K562 (cell line): ENCODE measurements around the gene EDEM2. TPM values are rescaled to one million over a fixed set of nuclear protein-coding genes. Genes with fewer than 3 reads are reported as not detected.

Source experiments
- ASH1L ChIP-seq: fragments of 450-650 bp; IDR thresholded peaks from 2 replicates; pipeline ENCODE4 v1.6.1; 2018; ENCODE audit warnings: borderline replicate concordance, mild to moderate bottlenecking, low read depth; ENCODE audit not compliant: partially characterized antibody
- BHLHE40 ChIP-seq: IDR thresholded peaks from 2 replicates; pipeline ENCODE4 v1.6.1; 2011; ENCODE audit warnings: low read length, improper control_type of control experiment
- BRF1 ChIP-seq: IDR thresholded peaks from 3 replicates; pipeline ENCODE4 v1.6.1; 2011; ENCODE audit warnings: borderline replicate concordance, mild to moderate bottlenecking; ENCODE audit not compliant: insufficient read length; ENCODE audit errors: extremely low read depth
- CREM ChIP-seq: IDR thresholded peaks from 2 replicates; pipeline ENCODE4 v1.6.1; 2014; ENCODE audit warnings: antibody characterized with exemption, low read depth
- ERF ChIP-seq: fragments of 450-650 bp; formaldehyde crosslinking; IDR thresholded peaks from 2 replicates; pipeline ENCODE4 v1.4.0; 2020; ENCODE audit warnings: mild to moderate bottlenecking, mixed read lengths
- ETS2 ChIP-seq: IDR thresholded peaks from 2 replicates; pipeline ENCODE4 v1.6.1; 2016; ENCODE audit warnings: borderline replicate concordance, missing genetic modification characterization, mild to moderate bottlenecking, moderate library complexity, missing compliant biosample characterization; ENCODE audit not compliant: poor library complexity, severe bottlenecking
- ETV1 ChIP-seq: fragments of 450-650 bp; conservative IDR thresholded peaks from 2 replicates; pipeline ENCODE4 v1.6.1; 2016; ENCODE audit warnings: missing genetic modification characterization, control low read depth, low read depth, missing compliant biosample characterization
- ETV5 ChIP-seq: sonication (generic); formaldehyde crosslinking; IDR thresholded peaks from 2 replicates; pipeline ENCODE4 v1.4.0; 2020; ENCODE audit warnings: low read depth, mild to moderate bottlenecking, missing genetic modification reagents
- FOXK1 ChIP-seq: sonication (generic); formaldehyde crosslinking; IDR thresholded peaks from 2 replicates; pipeline ENCODE4 v1.8.0; 2022; ENCODE audit warnings: missing genetic modification reagents, mild to moderate bottlenecking, borderline replicate concordance
- KDM4B ChIP-seq, 2 experiments: fragments of 450-650 bp in 1 of 2; sonication (generic) in 1 of 2; IDR thresholded peaks; 2 replicates each; pipeline ENCODE4 v1.6.1; 2016 to 2017; ENCODE audit warnings: borderline replicate concordance in 2 of 2, antibody characterized with exemption in 1 of 2, low read depth in 1 of 2, mild to moderate bottlenecking in 1 of 2
- KLF10 ChIP-seq: fragments of 250-450 bp; sonication (Bioruptor Pico); IDR thresholded peaks from 2 replicates; pipeline ENCODE4 v1.6.1; 2021; ENCODE audit warnings: matching md5 sums
- MBD2 ChIP-seq: sonication (generic); IDR thresholded peaks from 2 replicates; pipeline ENCODE4 v1.6.1; 2016; ENCODE audit warnings: low read depth, borderline replicate concordance
- MECOM ChIP-seq: fragments of 250-450 bp; sonication (Bioruptor Pico); IDR thresholded peaks from 2 replicates; pipeline ENCODE4 v1.8.0; 2022; ENCODE audit warnings: inconsistent platforms
- NCOA1 ChIP-seq: fragments of 450-650 bp; IDR thresholded peaks from 2 replicates; pipeline ENCODE4 v1.6.1; 2016; ENCODE audit warnings: low read depth
- NFIC ChIP-seq: fragments of 450-650 bp; IDR thresholded peaks from 2 replicates; pipeline ENCODE4 v1.6.1; 2017; ENCODE audit warnings: mild to moderate bottlenecking, inconsistent platforms
- RNF219 ChIP-seq: fragments of 250-450 bp; sonication (Bioruptor Pico); IDR thresholded peaks from 2 replicates; pipeline ENCODE4 v1.5.0; 2022; ENCODE audit warnings: mild to moderate bottlenecking
- SAP30 ChIP-seq: fragments of 200-600 bp; sonication (generic); IDR thresholded peaks from 2 replicates; pipeline ENCODE4 v1.6.1; 2012; ENCODE audit warnings: borderline replicate concordance, low read depth, mild to moderate bottlenecking, moderate library complexity, low read length, control low read depth, inconsistent platforms; ENCODE audit not compliant: insufficient read depth, poor library complexity, severe bottlenecking
- SETDB1 ChIP-seq: IDR thresholded peaks from one replicate; pipeline ENCODE4 v1.6.1; 2012; ENCODE audit warnings: low read length, control low read depth, inconsistent platforms
- SP2 ChIP-seq: IDR thresholded peaks from 2 replicates; pipeline ENCODE4 v1.6.1; 2011; ENCODE audit warnings: mild to moderate bottlenecking, low read depth, low read length, moderate library complexity; ENCODE audit not compliant: poor library complexity, severe bottlenecking; ENCODE audit errors: extremely low read depth
- SUPT5H ChIP-seq: fragments of 450-650 bp; IDR thresholded peaks from 2 replicates; pipeline ENCODE4 v1.6.1; 2016
- polyA plus RNA-seq, 8 experiments: library from polyadenylated mRNA; depleted of rRNA in 4 of 8; stranded (reverse) in 5 of 8; unstranded in 3 of 8; fragments of >200 nt; fragmentation: Nextera tagmentation in 2 of 8; fragmentation: Illumina TruSeq in 1 of 8; extraction: Ambion mirVana in 2 of 8; extraction: Trizol in 1 of 8; gene quantifications; 2 replicates each; pipeline versions ENCODE4 v1.2.1 to v1.2.3, GENCODE V29; 2011 to 2014; ENCODE audit warnings: inconsistent platforms in 1 of 8, missing spikeins in 1 of 8
- total RNA-seq, 7 experiments: library from RNA; depleted of rRNA in 6 of 7; stranded (reverse); fragments of >200 nt in 6 of 7; fragmentation: Illumina TruSeq in 2 of 7; extraction: Trizol in 2 of 7; gene quantifications; 2 replicates each; pipeline versions ENCODE4 v1.2.1 to v1.2.3, GENCODE V29; 2011 to 2021; ENCODE audit warnings: low replicate concordance in 1 of 7
- TF ChIP-seq, protein P1 (sequence below): fragments of 150-350 bp; conservative IDR thresholded peaks from 2 replicates; pipeline ENCODE4 v1.6.1; 2014; ENCODE audit warnings: low read length
- TF ChIP-seq, protein P2 (sequence below): fragments of 450-650 bp; formaldehyde crosslinking; IDR thresholded peaks from 2 replicates; pipeline ENCODE4 v1.4.0; 2020; ENCODE audit warnings: mild to moderate bottlenecking, moderate library complexity

EDEM2 gene
- total and polyA plus RNA-seq, 9 of the 15 experiments (the other 6 are each of a cell fraction or from before 2014, with no cell fraction given), result 6.9 to 11.0 (median 9.7) TPM

DNA sequence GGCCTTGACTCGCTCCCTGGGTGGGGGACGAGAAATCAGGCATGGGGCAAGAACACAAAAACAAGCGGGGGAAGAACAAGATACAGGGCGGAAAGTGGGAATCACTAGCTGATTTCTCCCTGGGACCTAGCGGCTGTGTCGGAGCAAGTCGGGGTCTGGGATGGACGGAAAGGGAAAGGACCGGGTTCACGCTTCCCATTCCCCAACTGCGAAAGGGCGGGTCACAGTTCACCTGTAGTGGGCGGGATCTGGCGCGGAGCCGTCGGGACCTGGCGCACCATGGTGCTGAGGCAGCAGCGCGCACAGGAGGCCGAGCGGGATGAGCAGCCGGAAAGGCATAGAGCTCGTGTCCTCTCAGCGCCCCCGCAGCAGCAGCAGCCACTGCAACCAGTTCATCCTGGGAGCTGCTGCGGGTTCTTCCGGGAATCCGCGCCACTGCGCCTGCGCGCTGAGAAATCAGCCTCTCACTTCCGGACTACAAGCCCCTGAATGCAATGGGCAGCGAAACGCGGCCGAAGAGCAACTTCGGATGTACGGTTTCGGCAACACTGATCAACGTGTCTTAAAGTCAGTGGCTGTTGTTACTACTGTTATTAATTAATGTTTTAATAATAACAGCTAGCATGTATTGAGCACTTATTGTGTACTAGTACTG is at the start of gene EDEM2 (continued):
- TF ChIP-seq, protein P1, sequence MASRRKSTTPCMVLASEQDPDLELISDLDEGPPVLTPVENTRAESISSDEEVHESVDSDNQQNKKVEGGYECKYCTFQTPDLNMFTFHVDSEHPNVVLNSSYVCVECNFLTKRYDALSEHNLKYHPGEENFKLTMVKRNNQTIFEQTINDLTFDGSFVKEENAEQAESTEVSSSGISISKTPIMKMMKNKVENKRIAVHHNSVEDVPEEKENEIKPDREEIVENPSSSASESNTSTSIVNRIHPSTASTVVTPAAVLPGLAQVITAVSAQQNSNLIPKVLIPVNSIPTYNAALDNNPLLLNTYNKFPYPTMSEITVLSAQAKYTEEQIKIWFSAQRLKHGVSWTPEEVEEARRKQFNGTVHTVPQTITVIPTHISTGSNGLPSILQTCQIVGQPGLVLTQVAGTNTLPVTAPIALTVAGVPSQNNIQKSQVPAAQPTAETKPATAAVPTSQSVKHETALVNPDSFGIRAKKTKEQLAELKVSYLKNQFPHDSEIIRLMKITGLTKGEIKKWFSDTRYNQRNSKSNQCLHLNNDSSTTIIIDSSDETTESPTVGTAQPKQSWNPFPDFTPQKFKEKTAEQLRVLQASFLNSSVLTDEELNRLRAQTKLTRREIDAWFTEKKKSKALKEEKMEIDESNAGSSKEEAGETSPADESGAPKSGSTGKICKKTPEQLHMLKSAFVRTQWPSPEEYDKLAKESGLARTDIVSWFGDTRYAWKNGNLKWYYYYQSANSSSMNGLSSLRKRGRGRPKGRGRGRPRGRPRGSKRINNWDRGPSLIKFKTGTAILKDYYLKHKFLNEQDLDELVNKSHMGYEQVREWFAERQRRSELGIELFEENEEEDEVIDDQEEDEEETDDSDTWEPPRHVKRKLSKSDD, result no peak
- TF ChIP-seq BHLHE40 (peak; percentile 65), KDM4B (IDR thresholded peaks at IDR 0.05; ENCODE audit: borderline replicate concordance in 2 of 2, low read depth in 1 of 2) (no peak), SETDB1 (peak; percentile 59), CREM (peak; percentile 83), MECOM (CRISPR knock-in tag) (0 out of 2 replicates have a peak, but pooled peaks have one; percentile 32), RNF219 (CRISPR knock-in tag) (no peak), BRF1 (no peak), SAP30 (peak; percentile 59), ASH1L (peak; percentile 78), MBD2 (peak; percentile 55; the same call in 1 of the 2 replicates), SP2 (no peak), NCOA1 (0 out of 2 replicates have a peak, but pooled peaks have one; percentile 46), KLF10 (CRISPR knock-in tag) (no peak), ETV5 (peak; percentile 78), ETS2 (tag) (no peak), FOXK1 (CRISPR knock-in tag) (0 out of 2 replicates have a peak, but pooled peaks have one; percentile 1), SUPT5H (peak; percentile 76), NFIC (peak; percentile 65), ERF (CRISPR knock-in tag) (0 out of 2 replicates have a peak, but pooled peaks have one; percentile 40), ETV1 (tag) (peak; percentile 92)
- TF ChIP-seq, protein P2, sequence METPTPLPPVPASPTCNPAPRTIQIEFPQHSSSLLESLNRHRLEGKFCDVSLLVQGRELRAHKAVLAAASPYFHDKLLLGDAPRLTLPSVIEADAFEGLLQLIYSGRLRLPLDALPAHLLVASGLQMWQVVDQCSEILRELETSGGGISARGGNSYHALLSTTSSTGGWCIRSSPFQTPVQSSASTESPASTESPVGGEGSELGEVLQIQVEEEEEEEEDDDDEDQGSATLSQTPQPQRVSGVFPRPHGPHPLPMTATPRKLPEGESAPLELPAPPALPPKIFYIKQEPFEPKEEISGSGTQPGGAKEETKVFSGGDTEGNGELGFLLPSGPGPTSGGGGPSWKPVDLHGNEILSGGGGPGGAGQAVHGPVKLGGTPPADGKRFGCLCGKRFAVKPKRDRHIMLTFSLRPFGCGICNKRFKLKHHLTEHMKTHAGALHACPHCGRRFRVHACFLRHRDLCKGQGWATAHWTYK, result peak; percentile 31; the same call in 1 of the 2 replicates
